GM19438 (cell line): ENCODE data around the gene LAT.
"Not testable (repeated sequence)": the region's sequence is repeated elsewhere in the genome, so short reads cannot be mapped to it uniquely, and the experiment has no call there.

ENCODE experiments used
- ATAC-seq: cut with Tn5 transposase; IDR thresholded peaks from one replicate; pipeline ENCODE4 v1.9.1; 2021; ENCODE audit warnings: low read depth; ENCODE audit not compliant: unreplicated experiment

The LAT gene

GRCh38 chr16:28984619-28985135 lies at the start of gene LAT:
Gene LAT (plus strand): TSS chr16:28985052. CDS start chr16:28985418, 366 bp downstream.
- ATAC-seq = no peak

DNA sequence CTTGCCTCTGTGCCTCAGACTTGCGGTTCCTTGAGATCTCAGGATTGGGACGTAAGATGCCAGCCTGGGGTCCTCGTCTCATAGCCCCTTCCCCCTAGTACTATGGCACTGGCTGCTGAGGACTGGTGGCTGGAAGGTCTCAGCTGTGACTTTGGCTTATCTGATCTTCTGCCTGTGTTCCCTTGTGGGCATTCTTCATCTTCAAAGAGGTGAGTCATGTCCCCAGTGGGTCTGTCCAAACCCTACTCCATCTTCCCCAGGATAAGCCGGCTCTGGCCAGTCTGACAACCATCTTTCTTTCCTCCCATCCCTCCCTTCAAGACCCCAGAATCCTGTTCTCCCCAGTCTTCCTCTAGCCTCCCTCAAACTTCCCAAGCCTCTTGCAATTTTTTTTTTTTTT lies 49.5 kb upstream of the LAT start:
- ATAC-seq = no peak

DNA sequence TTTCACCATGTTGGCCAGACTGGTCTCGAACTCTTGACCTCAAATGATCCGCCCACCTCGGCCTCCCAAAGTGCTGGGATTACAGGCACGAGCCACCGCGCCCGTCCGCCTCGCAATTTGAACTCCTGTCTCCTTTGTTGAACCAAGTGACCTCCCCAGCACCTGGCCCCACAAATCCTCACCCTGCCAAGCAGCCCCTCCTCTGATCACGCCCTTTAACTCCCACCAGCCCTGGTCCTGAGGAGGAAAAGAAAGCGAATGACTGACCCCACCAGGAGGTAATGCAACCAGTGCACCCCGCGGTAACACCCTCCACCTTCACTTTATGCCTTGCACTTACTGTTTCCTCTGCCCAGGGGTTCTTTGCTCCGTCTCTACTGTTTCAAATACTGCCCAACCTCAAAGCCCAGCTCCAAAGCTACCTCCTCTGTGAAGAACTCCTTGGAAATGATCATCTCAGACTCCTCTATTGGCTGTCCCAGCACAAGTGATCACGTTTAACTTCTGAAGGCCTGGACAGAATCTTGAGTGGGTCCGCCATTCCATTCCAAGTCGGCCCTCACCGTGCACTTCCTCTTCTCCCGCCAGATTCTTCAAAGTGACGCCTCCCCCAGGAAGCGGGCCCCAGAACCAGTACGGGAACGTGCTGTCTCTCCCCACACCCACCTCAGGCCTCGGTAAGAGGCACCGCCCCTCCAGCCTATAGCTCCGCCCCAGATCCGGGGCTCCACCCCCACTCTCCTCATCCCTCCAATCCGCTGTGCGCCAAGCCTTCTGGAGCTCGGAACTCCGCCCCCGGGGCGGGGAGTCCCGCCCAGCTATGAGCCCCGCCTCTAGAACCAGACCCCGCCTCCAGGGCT lies 48.7 kb upstream of the LAT start:
- ATAC-seq = peak; percentile 77

GRCh38 chr16:28936784-28937155 lies 48.1 kb upstream of the LAT start:
- no peak for ATAC-seq

GRCh38 chr16:28937222-28937876 lies 47.5 kb upstream of the LAT start:
- ATAC-seq = no peak

DNA sequence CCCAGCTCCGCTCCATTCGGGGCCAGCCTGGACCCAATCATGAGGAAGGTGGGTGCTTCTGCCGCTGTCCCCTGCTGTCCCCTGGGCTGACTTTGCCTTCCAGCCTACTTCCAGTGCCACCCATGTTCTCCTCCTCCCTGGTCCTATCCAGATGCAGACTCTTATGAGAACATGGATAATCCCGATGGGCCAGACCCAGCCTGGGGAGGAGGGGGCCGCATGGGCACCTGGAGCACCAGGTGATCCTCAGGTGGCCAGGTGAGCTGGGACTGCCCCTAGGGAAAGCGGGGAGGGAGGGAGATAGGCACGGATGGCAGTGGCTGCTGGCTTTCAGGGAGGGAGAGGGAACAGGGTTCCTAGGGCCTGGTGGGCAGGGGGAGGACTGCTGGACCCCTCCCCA lies 46.1 kb upstream of the LAT start:
- ATAC-seq = no peak

- ATAC-seq = not testable (repeated sequence)
These were observed 45.0 kb upstream of the LAT start for GRCh38 chr16:28939825-28940224.

GRCh38 chr16:28943281-28943680 lies 41.6 kb upstream of the LAT start:
- ATAC-seq = no peak

- ATAC-seq = no peak
These were observed 38.2 kb upstream of the LAT start for GRCh38 chr16:28946681-28947080.

DNA sequence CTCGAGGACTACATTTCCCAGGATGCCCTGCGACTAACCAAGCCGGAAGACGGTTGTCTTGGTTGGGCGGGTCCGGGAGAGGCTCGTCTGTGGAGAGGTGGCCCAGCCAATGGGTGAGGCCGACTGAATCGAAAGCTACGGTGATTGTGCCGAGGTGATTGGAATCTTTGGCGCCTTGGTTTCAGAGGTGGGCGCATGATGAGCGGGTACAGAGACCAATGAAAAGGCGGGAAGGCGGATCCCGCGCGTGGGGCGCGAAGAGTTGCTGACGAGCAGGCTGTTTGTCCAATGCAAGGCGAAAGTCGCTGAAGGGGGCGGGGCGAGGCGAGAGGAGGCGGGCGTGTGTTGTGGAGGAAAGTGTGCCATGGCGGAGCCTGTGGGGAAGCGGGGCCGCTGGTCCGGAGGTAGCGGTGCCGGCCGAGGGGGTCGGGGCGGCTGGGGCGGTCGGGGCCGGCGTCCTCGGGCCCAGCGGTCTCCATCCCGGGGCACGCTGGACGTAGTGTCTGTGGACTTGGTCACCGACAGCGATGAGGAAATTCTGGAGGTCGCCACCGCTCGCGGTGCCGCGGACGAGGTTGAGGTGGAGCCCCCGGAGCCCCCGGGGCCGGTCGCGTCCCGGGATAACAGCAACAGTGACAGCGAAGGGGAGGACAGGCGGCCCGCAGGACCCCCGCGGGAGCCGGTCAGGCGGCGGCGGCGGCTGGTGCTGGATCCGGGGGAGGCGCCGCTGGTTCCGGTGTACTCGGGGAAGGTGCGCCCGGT lies 34.0 kb upstream of the LAT start, which contains the start of gene NFATC2IP:
TSS of gene NFATC2IP (plus strand) at position 290 of the 762 bp plus-strand sequence. CDS start at position 365, 75 bp downstream.
- peak; percentile 91 for ATAC-seq

- peak; percentile 15 for ATAC-seq
These were observed 33.4 kb upstream of the LAT start for GRCh38 chr16:28951410-28951943.

DNA sequence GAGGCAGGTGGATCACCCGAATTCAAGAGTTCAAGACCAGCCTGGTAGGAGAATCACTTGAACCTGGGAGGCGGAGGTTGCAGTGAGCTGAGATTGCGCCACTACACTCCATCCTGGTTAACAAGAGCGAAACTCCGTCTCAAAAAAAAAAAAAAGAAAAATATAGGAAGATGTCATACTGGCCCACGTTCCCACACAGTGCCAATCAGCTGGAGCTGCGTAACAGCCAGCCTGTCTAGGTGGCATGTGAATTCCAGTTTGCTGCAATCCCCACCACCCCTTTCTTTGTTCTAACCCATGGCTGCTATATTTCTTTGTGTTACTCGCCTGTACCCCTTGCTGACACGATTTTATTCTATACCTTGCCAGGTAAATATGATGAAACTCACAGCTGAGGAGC lies 26.6 kb upstream of the LAT start:
- no peak for ATAC-seq

- ATAC-seq = no peak
These were observed 26.0 kb upstream of the LAT start for GRCh38 chr16:28958836-28959235.

DNA sequence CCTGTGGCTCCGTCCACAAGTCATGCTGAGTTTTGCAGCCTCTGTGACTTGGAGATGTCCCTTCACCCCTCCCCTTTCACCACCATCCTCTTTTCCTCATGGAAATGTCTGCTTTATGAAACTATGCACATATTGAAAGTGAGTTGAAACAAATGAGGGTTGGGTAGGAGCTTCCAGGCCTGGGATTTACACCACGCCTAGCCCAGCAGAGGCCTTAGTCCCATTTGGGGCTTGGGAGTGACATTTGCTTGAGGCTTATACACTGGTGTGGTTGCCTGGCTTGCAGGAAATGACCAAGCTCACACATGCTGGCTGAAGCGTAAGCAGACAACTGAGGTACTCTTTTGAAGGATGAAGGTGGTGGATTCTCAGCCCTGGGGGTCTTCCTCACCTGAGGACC lies 20.8 kb upstream of the LAT start:
- no peak for ATAC-seq

GRCh38 chr16:28964496-28964895 lies 20.4 kb upstream of the LAT start:
- ATAC-seq = no peak

GRCh38 chr16:28967156-28967555 lies 17.7 kb upstream of the LAT start:
- ATAC-seq = no peak

DNA sequence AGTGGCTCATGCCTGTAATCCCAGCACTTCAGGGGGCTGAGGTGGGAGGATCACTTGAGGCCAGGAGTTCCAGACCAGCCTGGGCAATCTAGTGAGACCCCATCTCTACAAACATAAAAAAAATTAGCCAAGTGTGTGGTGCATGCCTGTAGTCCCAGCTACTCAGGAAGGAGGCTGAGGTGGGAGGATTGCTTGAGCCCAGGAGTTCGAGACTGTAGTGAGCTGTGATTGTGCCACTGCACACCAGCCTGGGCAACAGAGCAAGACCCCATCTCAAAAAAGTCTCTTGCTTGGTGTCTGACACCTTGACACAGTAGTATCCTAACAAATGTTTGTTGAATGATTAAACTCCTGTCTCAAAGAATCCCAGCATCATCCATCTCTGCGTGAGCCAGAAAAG lies 15.2 kb upstream of the LAT start:
- not testable (repeated sequence) for ATAC-seq

- ATAC-seq = peak; percentile 14
These were observed 10.8 kb upstream of the LAT start for GRCh38 chr16:28974007-28974436.

DNA sequence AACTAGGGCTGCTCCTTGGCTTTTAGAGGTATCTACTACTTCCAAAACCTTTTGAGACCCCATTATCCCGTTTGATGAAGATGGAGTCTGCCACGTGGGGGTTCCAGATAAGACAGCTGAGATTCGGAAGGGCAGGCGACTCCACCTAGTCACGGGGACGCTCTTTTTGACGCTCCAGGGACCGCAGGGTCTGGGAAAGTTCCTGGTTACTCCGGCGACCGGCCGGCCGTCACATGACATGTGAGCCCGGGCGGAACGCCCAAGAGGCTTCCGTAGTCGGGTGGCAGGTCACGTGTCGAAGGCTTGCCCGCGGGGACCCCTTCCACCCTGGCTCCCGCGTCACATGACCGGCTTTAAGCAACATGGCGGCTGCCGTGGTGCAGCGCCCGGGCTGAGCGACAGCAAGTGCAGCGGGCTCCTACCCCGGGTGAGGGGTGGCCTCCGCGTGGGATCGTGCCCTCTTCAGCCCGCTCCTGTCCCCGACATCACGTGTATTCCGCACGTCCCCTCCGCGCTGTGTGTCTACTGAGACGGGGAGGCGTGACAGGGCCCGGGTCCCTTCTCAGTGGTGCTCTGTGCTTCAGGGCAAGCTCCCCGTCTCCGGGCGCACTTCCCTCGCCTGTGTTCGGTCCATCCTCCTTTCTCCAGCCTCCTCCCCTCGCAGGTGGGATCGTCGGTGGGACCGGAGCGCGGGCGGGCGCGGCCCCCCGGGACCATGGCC lies 10.3 kb upstream of the LAT start, which contains the start of gene SPNS1:
TSS of gene SPNS1 (plus strand) at position 342 of the 721 bp plus-strand sequence. CDS start at position 716, 374 bp downstream.
- ATAC-seq = peak; percentile 87

- ATAC-seq = peak; percentile 5
These were observed 9.7 kb upstream of the LAT start for GRCh38 chr16:28975158-28975599.
